NT2/D1 (cell line): ENCODE measurements around the gene RCSD1.

Experiments used
- YY1 ChIP-seq: IDR thresholded peaks from 2 replicates; pipeline ENCODE4 v1.6.1; 2011; ENCODE audit not compliant: insufficient read length, insufficient read depth
- ZNF274 ChIP-seq: IDR thresholded peaks from 2 replicates; pipeline ENCODE4 v1.6.1; 2011; ENCODE audit warnings: mild to moderate bottlenecking, low read depth, low read length

DNA sequence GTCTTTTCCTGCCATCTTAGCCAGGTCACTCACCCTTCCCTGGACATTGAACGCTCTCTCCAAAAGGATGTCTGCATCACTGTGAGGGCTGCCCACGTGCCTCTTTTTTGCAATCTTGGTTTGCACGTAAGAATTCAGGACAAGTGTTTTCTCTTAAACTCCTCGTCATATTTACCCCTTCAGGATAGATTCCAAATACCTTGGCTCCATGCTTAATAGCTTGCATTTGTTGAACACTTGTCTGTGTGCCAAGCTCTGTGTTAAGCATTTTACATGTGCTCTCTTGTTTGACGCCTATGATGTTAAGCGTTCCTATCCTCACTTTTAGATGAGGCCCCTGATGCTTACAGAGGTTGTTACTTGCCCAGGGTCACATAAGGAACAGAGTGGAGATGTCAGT is 29.8 kb downstream of the RCSD1 start:
- TF ChIP-seq YY1 (no peak), ZNF274 (no peak)
